GM12873 (cell line): Measurements from ENCODE around the gene KIRREL3.

ENCODE experiments used
- CTCF ChIP-seq: IDR thresholded peaks from 2 replicates; pipeline ENCODE4 v1.5.1; 2012; ENCODE audit warnings: low read depth, mild to moderate bottlenecking, moderate library complexity, low read length, control low read depth; ENCODE audit not compliant: insufficient read depth; ENCODE audit errors: missing control alignments

The KIRREL3 gene

GRCh38 chr11:126606484-126606883, 394.1 kb downstream of the KIRREL3 start:
- no peak for TF ChIP-seq CTCF

GRCh38 chr11:126604461-126604860, 396.1 kb downstream of the KIRREL3 start:
- TF ChIP-seq CTCF: no peak

GRCh38 chr11:126603486-126603885, 397.1 kb downstream of the KIRREL3 start:
- no peak for TF ChIP-seq CTCF

- TF ChIP-seq CTCF: no peak
These were observed 397.6 kb downstream of the KIRREL3 start for GRCh38 chr11:126602993-126603392.

GRCh38 chr11:126602349-126602940, 398.1 kb downstream of the KIRREL3 start:
- no peak for TF ChIP-seq CTCF

GRCh38 chr11:126601550-126602215, 398.9 kb downstream of the KIRREL3 start:
- TF ChIP-seq CTCF: no peak

GRCh38 chr11:126601136-126601535, 399.4 kb downstream of the KIRREL3 start:
- no peak for TF ChIP-seq CTCF
